Measurements from ENCODE around the gene PRKN.

- TF ChIP-seq CTCF (IDR thresholded peaks at IDR 0.05 in 8 of 11, conservative IDR thresholded peaks at IDR 0.05 in 3 of 11) (no peak), POLR2A (IDR thresholded peaks at IDR 0.05) (no peak)
Measured at GRCh38 chr6:162443101-162443500, 284.5 kb downstream of the PRKN start.
